Raji (cell line): ENCODE data around the gene FAM90A1.
A peak's percentile ranks its signal among the peaks of the same experiment; 100 is the strongest.
"Not testable (repeated sequence)": the region's sequence is repeated elsewhere in the genome, so short reads cannot be mapped to it uniquely, and the experiment has no call there.

ENCODE experiments used
- POLR2A ChIP-seq: IDR thresholded peaks from 2 replicates; pipeline ENCODE4 v1.6.1; 2011; ENCODE audit warnings: low read depth, low read length, control low read depth; ENCODE audit not compliant: insufficient read depth

Gene FAM90A1

GRCh38 chr12:8226992-8227731, at the start of gene FAM90A1:
TSS of gene FAM90A1 (minus strand) at chr12:8227618. CDS start at chr12:8224832, 2,786 bp downstream.
- TF ChIP-seq POLR2A: not testable (repeated sequence)

GRCh38 chr12:8242880-8243681, 15.7 kb upstream of the FAM90A1 start:
- peak; percentile 31; the same call in 1 of the 2 replicates for TF ChIP-seq POLR2A

GRCh38 chr12:8226355-8226754, 1.1 kb downstream of the FAM90A1 start:
- TF ChIP-seq POLR2A: no peak

GRCh38 chr12:8179989-8180585, 47.3 kb downstream of the FAM90A1 start:
- TF ChIP-seq POLR2A: peak; percentile 48
